Panc1 (cell line): ENCODE results near the gene LIMA1. TPM values are rescaled to one million over a fixed set of nuclear protein-coding genes. Genes with fewer than 3 reads are reported as not detected.

Experiments
- ATAC-seq: fragments of 200-7000 bp; cut with Tn5 transposase; 2 replicates; pipeline ENCODE4 v1.9.1; 2020; ENCODE audit warnings: mild to moderate bottlenecking, moderate library complexity
- BruUV-seq: library from RNA; stranded (reverse); fragments of 400-500 nt; replicated peaks from 2 replicates; lab custom pipeline; 2021; lab: Mats Ljungman, UMichigan
- CTCF ChIA-PET: fragments of 300-600 bp; sonication (Branson Sonifier 250); formaldehyde crosslinking; loops from one replicate; lab custom pipeline; 2022; ENCODE audit warnings: antibody characterized with exemption; lab: Charles Lee
- POLR2A ChIA-PET: fragments of 300-600 bp; sonication (Branson Sonifier 250); formaldehyde crosslinking; loops from one replicate; lab custom pipeline; 2022; ENCODE audit warnings: antibody characterized with exemption; lab: Charles Lee
- DNase-seq: peaks from one replicate; pipeline ENCODE4 v3.0.0-alpha.2; 2010; ENCODE audit warnings: low read depth, low spot score
- H3K27ac ChIP-seq: 2 replicates; pipeline ENCODE4 v1.5.1; 2011; ENCODE audit warnings: mild to moderate bottlenecking, low read length, inconsistent platforms
- H3K27me3 ChIP-seq: fragments of 200-500 bp; sonication (Bioruptor generic); 2 replicates; pipeline ENCODE4 v1.6.0; 2014; ENCODE audit warnings: low read length, inconsistent platforms; ENCODE audit not compliant: control insufficient read depth, insufficient read depth
- H3K36me3 ChIP-seq: fragments of 200-500 bp; sonication (Bioruptor generic); 2 replicates; pipeline ENCODE4 v1.5.1; 2014; ENCODE audit warnings: inconsistent platforms, mild to moderate bottlenecking, low read length, moderate library complexity; ENCODE audit not compliant: control insufficient read depth, insufficient read depth
- H3K4me1 ChIP-seq: 2 replicates; pipeline ENCODE4 v1.5.1; 2011; ENCODE audit warnings: inconsistent platforms, mild to moderate bottlenecking, low read length, moderate library complexity; ENCODE audit not compliant: control insufficient read depth, insufficient read depth
- H3K4me3 ChIP-seq, 2 experiments: 2 replicates each; pipeline ENCODE4 v1.5.1; 2011 to 2012; ENCODE audit warnings: low read depth in 2 of 2, low read length in 2 of 2, mild to moderate bottlenecking in 2 of 2, inconsistent platforms in 1 of 2, moderate library complexity in 1 of 2
- H3K9me3 ChIP-seq: fragments of 200-500 bp; sonication (Bioruptor generic); 2 replicates; pipeline ENCODE4 v1.5.1; 2014; ENCODE audit warnings: low read depth, mild to moderate bottlenecking, inconsistent platforms, low read length, moderate library complexity; ENCODE audit not compliant: control insufficient read depth, insufficient read depth
- CTCF ChIP-seq: fragments of 450-650 bp; IDR thresholded peaks from 2 replicates; pipeline ENCODE4 v1.5.1; 2017; ENCODE audit warnings: mild to moderate bottlenecking
- POLR2AphosphoS5 ChIP-seq: IDR thresholded peaks from 2 replicates; pipeline ENCODE4 v1.6.1; 2012; ENCODE audit warnings: mild to moderate bottlenecking, low read depth, low read length, moderate library complexity
- SIN3A ChIP-seq: IDR thresholded peaks from 2 replicates; pipeline ENCODE4 v1.6.1; 2012; ENCODE audit warnings: low read depth, mild to moderate bottlenecking, low read length, moderate library complexity, borderline replicate concordance; ENCODE audit not compliant: insufficient read depth
- TCF7L2 ChIP-seq: IDR thresholded peaks from 2 replicates; pipeline ENCODE4 v1.6.1; 2011; ENCODE audit warnings: mild to moderate bottlenecking, low read depth, low read length, inconsistent platforms
- in situ Hi-C: cut with HindIII; loops from 2 replicates; pipeline ENCODE4 v1.10.0; 2016; ENCODE audit warnings: low sequenced_read_pairs, low pct_unique_long_range_greater_than_20kb
- intact Hi-C: fragments of 100-400 bp; cut with micrococcal nuclease; formaldehyde crosslinking; loops from one replicate; pipeline ENCODE4 v1.10.0; 2022; ENCODE audit not compliant: unreplicated experiment
- total RNA-seq: library from RNA; stranded (reverse); gene quantifications from one replicate; pipeline ENCODE4 v1.2.1, GENCODE V29; 2021; ENCODE audit not compliant: unreplicated experiment
- TF ChIP-seq, protein P1 (sequence below), 2 experiments: IDR thresholded peaks; 2 replicates each; pipeline ENCODE4 v1.6.1; 2011 to 2012; ENCODE audit warnings: low read depth in 2 of 2, control low read depth in 1 of 2, low read length in 1 of 2, mild to moderate bottlenecking in 1 of 2, moderate library complexity in 1 of 2; ENCODE audit not compliant: insufficient read depth in 1 of 2

The LIMA1 gene
- total RNA-seq, 1 experiment from 2014 or later: 155 TPM

DNA sequence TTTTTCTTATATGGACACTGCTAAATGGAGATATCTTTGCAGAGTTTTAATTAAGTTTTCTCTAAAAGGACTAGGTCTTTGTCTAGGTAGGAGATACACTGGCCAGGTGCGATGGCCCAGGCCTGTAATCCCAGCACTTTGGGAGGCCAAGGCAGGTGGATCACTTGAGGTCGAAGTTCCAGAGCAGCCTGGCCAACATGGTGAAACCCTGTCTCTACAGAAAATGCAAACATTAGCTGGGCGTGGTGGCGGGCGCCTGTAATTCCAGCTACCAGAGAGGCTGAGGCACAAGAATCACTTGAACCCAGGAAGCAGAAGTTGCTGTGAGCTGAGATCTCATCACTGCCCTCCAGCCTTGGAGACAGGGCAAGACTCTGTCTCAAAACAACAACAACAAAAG is 99.1 kb downstream of the LIMA1 start:
- ChIA-PET POLR2A (interaction anchor here (0.6 kb wide), 1 partner anchor 115 kb away, joined by 8 read pairs; no protein-coding TSS in a partner anchor), CTCF (no interaction called here)
- TF ChIP-seq SIN3A (no peak), POLR2AphosphoS5 (no peak), CTCF (no peak), TCF7L2 (no peak)
- TF ChIP-seq, protein P1, sequence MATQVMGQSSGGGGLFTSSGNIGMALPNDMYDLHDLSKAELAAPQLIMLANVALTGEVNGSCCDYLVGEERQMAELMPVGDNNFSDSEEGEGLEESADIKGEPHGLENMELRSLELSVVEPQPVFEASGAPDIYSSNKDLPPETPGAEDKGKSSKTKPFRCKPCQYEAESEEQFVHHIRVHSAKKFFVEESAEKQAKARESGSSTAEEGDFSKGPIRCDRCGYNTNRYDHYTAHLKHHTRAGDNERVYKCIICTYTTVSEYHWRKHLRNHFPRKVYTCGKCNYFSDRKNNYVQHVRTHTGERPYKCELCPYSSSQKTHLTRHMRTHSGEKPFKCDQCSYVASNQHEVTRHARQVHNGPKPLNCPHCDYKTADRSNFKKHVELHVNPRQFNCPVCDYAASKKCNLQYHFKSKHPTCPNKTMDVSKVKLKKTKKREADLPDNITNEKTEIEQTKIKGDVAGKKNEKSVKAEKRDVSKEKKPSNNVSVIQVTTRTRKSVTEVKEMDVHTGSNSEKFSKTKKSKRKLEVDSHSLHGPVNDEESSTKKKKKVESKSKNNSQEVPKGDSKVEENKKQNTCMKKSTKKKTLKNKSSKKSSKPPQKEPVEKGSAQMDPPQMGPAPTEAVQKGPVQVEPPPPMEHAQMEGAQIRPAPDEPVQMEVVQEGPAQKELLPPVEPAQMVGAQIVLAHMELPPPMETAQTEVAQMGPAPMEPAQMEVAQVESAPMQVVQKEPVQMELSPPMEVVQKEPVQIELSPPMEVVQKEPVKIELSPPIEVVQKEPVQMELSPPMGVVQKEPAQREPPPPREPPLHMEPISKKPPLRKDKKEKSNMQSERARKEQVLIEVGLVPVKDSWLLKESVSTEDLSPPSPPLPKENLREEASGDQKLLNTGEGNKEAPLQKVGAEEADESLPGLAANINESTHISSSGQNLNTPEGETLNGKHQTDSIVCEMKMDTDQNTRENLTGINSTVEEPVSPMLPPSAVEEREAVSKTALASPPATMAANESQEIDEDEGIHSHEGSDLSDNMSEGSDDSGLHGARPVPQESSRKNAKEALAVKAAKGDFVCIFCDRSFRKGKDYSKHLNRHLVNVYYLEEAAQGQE (IDR thresholded peaks at IDR 0.05; ENCODE audit: insufficient read depth in 1 of 2, low read depth in 2 of 2, low read length in 1 of 2): no peak
- no peak overlapping the region for H3K27ac ChIP-seq
- in situ Hi-C loops (no loop called here), intact Hi-C loops (loop anchor here (10.0 kb wide), 1 partner anchor 131 kb away; no protein-coding TSS in a partner anchor)
- H3K9me3 ChIP-seq: no peaks in the 10 kb centered on the region
- no peak overlapping the region for H3K4me3 ChIP-seq
- peaks cover 14% of the 10 kb centered on the region for H3K36me3 ChIP-seq
- DNase-seq (no peak), ATAC-seq (no peak)
- H3K4me1 ChIP-seq: peaks cover 28% of the 10 kb centered on the region
- no TSS peak for BruUV-seq
- H3K27me3 ChIP-seq: no peaks in the 10 kb centered on the region

- in situ Hi-C loops: no loop called here
- Histone ChIP-seq H3K4me3 (no peak overlapping the region), H3K9me3 (no peaks in the 10 kb centered on the region), H3K27me3 (no peaks in the 10 kb centered on the region), H3K4me1 (peaks cover 12% of the 10 kb centered on the region), H3K36me3 (peaks cover 14% of the 10 kb centered on the region), H3K27ac (no peak overlapping the region)
- POLR2A ChIA-PET: no interaction called here
- no peak for DNase-seq
- CTCF ChIA-PET: interaction anchor here (0.7 to 1.4 kb wide), 3 partner anchors 101 to 132 kb away, joined by 4 to 9 read pairs (median 6); partner anchors contain the start of gene LIMA1
- no TSS peak for BruUV-seq
- TF ChIP-seq, protein P1 (IDR thresholded peaks at IDR 0.05; ENCODE audit: insufficient read depth in 1 of 2, low read depth in 2 of 2, low read length in 1 of 2): no peak
- TF ChIP-seq POLR2AphosphoS5 (no peak), SIN3A (no peak)
- intact Hi-C loops: loop anchor here (10.0 kb wide), 1 partner anchor 132 kb away; no protein-coding TSS in a partner anchor
- ATAC-seq: no peak
Measured at GRCh38 chr12:50182461-50182860, 100.9 kb downstream of the LIMA1 start.
